Activated T-helper 17 cell treated with anti-CD3 and anti-CD28 coated beads, Interleukin-2, amount 50 U/mL, for 72 hours (primary cell): ENCODE measurements around the gene IGLON5. TPM values are rescaled to one million over a fixed set of nuclear protein-coding genes. Genes with fewer than 3 reads are reported as not detected.
A peak's percentile ranks its signal among the peaks of the same experiment; 100 is the strongest.

Experiments used
- ATAC-seq: fragments of 150-1000 bp; cut with Tn5 transposase; replicated peaks from 2 replicates; pipeline ENCODE4 v1.10.0; 2021; ENCODE audit warnings: mild to moderate bottlenecking, moderate library complexity
- H3K27ac Mint-ChIP-seq: one replicate; pipeline ENCODE4 v1.8.0; 2022; ENCODE audit warnings: mixed read lengths
- H3K27me3 Mint-ChIP-seq: one replicate; pipeline ENCODE4 v1.8.0; 2022; ENCODE audit warnings: mixed read lengths
- H3K36me3 Mint-ChIP-seq: one replicate; pipeline ENCODE4 v1.8.0; 2022; ENCODE audit warnings: low read depth, mild to moderate bottlenecking, mixed read lengths
- H3K4me1 Mint-ChIP-seq: one replicate; pipeline ENCODE4 v1.8.0; 2022; ENCODE audit warnings: mixed read lengths
- H3K4me3 Mint-ChIP-seq: one replicate; pipeline ENCODE4 v1.8.0; 2022; ENCODE audit warnings: mild to moderate bottlenecking, mixed read lengths
- H3K9me3 Mint-ChIP-seq: one replicate; pipeline ENCODE4 v1.8.0; 2022; ENCODE audit warnings: mixed read lengths
- total RNA-seq, 2 donors: library from RNA; stranded (reverse); gene quantifications; one replicate each; pipeline ENCODE4 v1.2.3, GENCODE V29; 2022

IGLON5 gene
- total RNA-seq, 2 donors from 2014 or later: 0.09 to 0.32 TPM

GRCh38 chr19:51357952-51358351, 46.5 kb downstream of the IGLON5 start:
- no peak overlapping the region for H3K27ac Mint-ChIP-seq
- H3K36me3 Mint-ChIP-seq: peaks cover 6% of the 10 kb centered on the region
- H3K27me3 Mint-ChIP-seq: no peaks in the 10 kb centered on the region
- ATAC-seq: no peak
- H3K4me1 Mint-ChIP-seq: peaks cover 22% of the 10 kb centered on the region
- H3K9me3 Mint-ChIP-seq: no peaks in the 10 kb centered on the region
- H3K4me3 Mint-ChIP-seq: no peak overlapping the region

GRCh38 chr19:51359294-51359693, 47.9 kb downstream of the IGLON5 start:
- no peak overlapping the region for H3K4me3 Mint-ChIP-seq
- H3K36me3 Mint-ChIP-seq: peaks cover 14% of the 10 kb centered on the region
- ATAC-seq: no peak
- no peaks in the 10 kb centered on the region for H3K9me3 Mint-ChIP-seq
- peaks cover 32% of the 10 kb centered on the region for H3K4me1 Mint-ChIP-seq
- no peaks in the 10 kb centered on the region for H3K27me3 Mint-ChIP-seq
- H3K27ac Mint-ChIP-seq: no peak overlapping the region

GRCh38 chr19:51361239-51361638, 49.8 kb downstream of the IGLON5 start:
- Mint-ChIP-seq H3K9me3 (no peaks in the 10 kb centered on the region), H3K4me3 (no peak overlapping the region), H3K27ac (no peak overlapping the region), H3K36me3 (peaks cover 17% of the 10 kb centered on the region), H3K27me3 (no peaks in the 10 kb centered on the region), H3K4me1 (peaks cover 27% of the 10 kb centered on the region)
- no peak for ATAC-seq

GRCh38 chr19:51364200-51365106, 53.0 kb downstream of the IGLON5 start:
- no peaks in the 10 kb centered on the region for H3K9me3 Mint-ChIP-seq

GRCh38 chr19:51365211-51365964, 53.9 kb downstream of the IGLON5 start:
- Mint-ChIP-seq H3K27me3 (no peaks in the 10 kb centered on the region), H3K36me3 (peaks cover 33% of the 10 kb centered on the region), H3K27ac (peak overlapping the region; percentile 98), H3K9me3 (no peaks in the 10 kb centered on the region), H3K4me3 (peak overlapping the region; percentile 100), H3K4me1 (peaks cover 26% of the 10 kb centered on the region)
- no peak for ATAC-seq

More at GRCh38 chr19:51364200-51365106, 53.0 kb downstream of the IGLON5 start:
- no peaks in the 10 kb centered on the region for H3K27me3 Mint-ChIP-seq
- H3K4me3 Mint-ChIP-seq: peak overlapping the region; percentile 76
- H3K4me1 Mint-ChIP-seq: peaks cover 25% of the 10 kb centered on the region
- peak overlapping the region; percentile 91 for H3K27ac Mint-ChIP-seq
- peaks cover 33% of the 10 kb centered on the region for H3K36me3 Mint-ChIP-seq
- ATAC-seq: no peak

- Mint-ChIP-seq H3K9me3 (no peaks in the 10 kb centered on the region), H3K27ac (peak within 1 kb of the TSS; percentile 98), H3K27me3 (no peaks in the 10 kb centered on the region), H3K4me3 (peak within 1 kb of the TSS; percentile 100), H3K4me1 (peaks cover 32% of the 10 kb centered on the region), H3K36me3 (peaks cover 33% of the 10 kb centered on the region)
- no peak for ATAC-seq
Observed at GRCh38 chr19:51365965-51366388, 54.5 kb downstream of the IGLON5 start, which contains the start of gene ETFB. ETFB (minus strand) TSS chr19:51366388; CDS start chr19:51366326, 62 bp downstream.

GRCh38 chr19:51366389-51367254, 55.2 kb downstream of the IGLON5 start:
- ATAC-seq: peak; percentile 70
- H3K27ac Mint-ChIP-seq: peak overlapping the region; percentile 98

GRCh38 chr19:51367255-51367564, 55.8 kb downstream of the IGLON5 start:
- peak overlapping the region; percentile 100 for H3K4me3 Mint-ChIP-seq
- H3K36me3 Mint-ChIP-seq: peaks cover 33% of the 10 kb centered on the region
- no peak for ATAC-seq
- H3K27ac Mint-ChIP-seq: peak overlapping the region; percentile 98
- H3K4me1 Mint-ChIP-seq: peaks cover 44% of the 10 kb centered on the region
- no peaks in the 10 kb centered on the region for H3K27me3 Mint-ChIP-seq
- no peaks in the 10 kb centered on the region for H3K9me3 Mint-ChIP-seq

More at GRCh38 chr19:51366389-51367254, 55.2 kb downstream of the IGLON5 start:
- H3K4me3 Mint-ChIP-seq: peak overlapping the region; percentile 100
- H3K27me3 Mint-ChIP-seq: no peaks in the 10 kb centered on the region
- H3K36me3 Mint-ChIP-seq: peaks cover 33% of the 10 kb centered on the region
- H3K9me3 Mint-ChIP-seq: no peaks in the 10 kb centered on the region
- peaks cover 38% of the 10 kb centered on the region for H3K4me1 Mint-ChIP-seq

GRCh38 chr19:51367565-51368365, 56.3 kb downstream of the IGLON5 start:
- Mint-ChIP-seq H3K27ac (peak overlapping the region; percentile 98), H3K4me3 (peak overlapping the region; percentile 100), H3K4me1 (peaks cover 47% of the 10 kb centered on the region), H3K9me3 (no peaks in the 10 kb centered on the region), H3K27me3 (no peaks in the 10 kb centered on the region), H3K36me3 (peaks cover 30% of the 10 kb centered on the region)
- peak; percentile 83 for ATAC-seq

- Mint-ChIP-seq H3K36me3 (peaks cover 25% of the 10 kb centered on the region), H3K9me3 (no peaks in the 10 kb centered on the region), H3K27ac (peak within 1 kb of the TSS; percentile 98), H3K4me3 (peak within 1 kb of the TSS; percentile 100), H3K4me1 (peaks cover 43% of the 10 kb centered on the region), H3K27me3 (no peaks in the 10 kb centered on the region)
- no peak for ATAC-seq
Observed at GRCh38 chr19:51368366-51369282, 57.2 kb downstream of the IGLON5 start, which contains the start of gene CLDND2. CLDND2 (minus strand) TSS chr19:51369003; CDS start chr19:51368577, 426 bp downstream.

- Mint-ChIP-seq H3K27me3 (no peaks in the 10 kb centered on the region), H3K9me3 (no peaks in the 10 kb centered on the region), H3K4me1 (peaks cover 45% of the 10 kb centered on the region), H3K27ac (peak overlapping the region; percentile 90), H3K36me3 (peaks cover 15% of the 10 kb centered on the region), H3K4me3 (peak overlapping the region; percentile 100)
- ATAC-seq: no peak
Observed at GRCh38 chr19:51370230-51370629, 58.8 kb downstream of the IGLON5 start.

- peak overlapping the region; percentile 100 for H3K4me3 Mint-ChIP-seq
- H3K36me3 Mint-ChIP-seq: peaks cover 15% of the 10 kb centered on the region
- peaks cover 45% of the 10 kb centered on the region for H3K4me1 Mint-ChIP-seq
- no peak for ATAC-seq
- no peaks in the 10 kb centered on the region for H3K27me3 Mint-ChIP-seq
- peak overlapping the region; percentile 90 for H3K27ac Mint-ChIP-seq
- no peaks in the 10 kb centered on the region for H3K9me3 Mint-ChIP-seq
Observed at GRCh38 chr19:51371186-51371690, 59.8 kb downstream of the IGLON5 start.
